H1 (cell line): ENCODE results near the gene LPP. TPM values are rescaled to one million over a fixed set of nuclear protein-coding genes. Genes with fewer than 3 reads are reported as not detected.

Experiments used
- CTCF ChIA-PET: fragments of 300-600 bp; sonication (Branson Sonifier 250); formaldehyde crosslinking; loops from one replicate; lab custom pipeline; 2021; ENCODE audit not compliant: partially characterized antibody; lab: Charles Lee
- POLR2A ChIA-PET: fragments of 300-600 bp; sonication (Branson Sonifier 250); formaldehyde crosslinking; loops from one replicate; lab custom pipeline; 2021; ENCODE audit warnings: inconsistent platforms; ENCODE audit not compliant: partially characterized antibody; lab: Charles Lee
- DNase-seq, 2 experiments: peaks; one replicate each; pipeline versions ENCODE4 v3.0.0 to v3.0.0-alpha.2; 2010 to 2022; ENCODE audit warnings: low spot score in 2 of 2, low read depth in 1 of 2, mixed read lengths in 1 of 2
- FAIRE-seq: peaks from 2 replicates; lab custom pipeline; 2011; peaks lifted over from hg19 to GRCh38; lab: Jason Lieb, UNC
- H2AFZ ChIP-seq: 2 replicates; pipeline ENCODE4 v1.8.1; 2012; ENCODE audit warnings: low read length, inconsistent platforms
- H2AK5ac ChIP-seq: 2 replicates; pipeline ENCODE4 v1.6.1; 2013; ENCODE audit warnings: low read depth, low read length
- H2BK120ac ChIP-seq: replicated peaks from 2 replicates; pipeline ENCODE3; 2013; ENCODE audit warnings: low read depth, low read length, inconsistent platforms
- H2BK12ac ChIP-seq: 2 replicates; pipeline ENCODE4 v1.6.1; 2013; ENCODE audit warnings: low read depth, low read length
- H2BK15ac ChIP-seq: 2 replicates; pipeline ENCODE4 v1.6.1; 2013; ENCODE audit warnings: low read length
- H2BK20ac ChIP-seq: 2 replicates; pipeline ENCODE4 v1.6.1; 2013; ENCODE audit warnings: low read length
- H2BK5ac ChIP-seq: 2 replicates; pipeline ENCODE4 v1.6.1; 2013; ENCODE audit warnings: low read depth, low read length
- H3K14ac ChIP-seq: 2 replicates; pipeline ENCODE4 v1.6.1; 2013; ENCODE audit warnings: inconsistent platforms; ENCODE audit not compliant: insufficient read length
- H3K18ac ChIP-seq: 2 replicates; pipeline ENCODE4 v1.6.1; 2013; ENCODE audit warnings: low read length; ENCODE audit errors: extremely low read depth
- H3K23ac ChIP-seq: 2 replicates; pipeline ENCODE4 v1.6.1; 2013; ENCODE audit warnings: inconsistent platforms; ENCODE audit not compliant: insufficient read length
- H3K23me2 ChIP-seq: 2 replicates; pipeline ENCODE4 v1.6.1; 2013; ENCODE audit warnings: low read depth, low read length
- H3K27ac ChIP-seq: 2 replicates; pipeline ENCODE4 v1.6.1; 2011; ENCODE audit warnings: low read depth, low read length, inconsistent platforms
- H3K27me3 ChIP-seq, 4 experiments: replicated peaks in 1 of 4; 1 replicate in 1 of 4; 2 replicates in 3 of 4; pipeline versions ENCODE4 v1.6.1 to v1.8.1; 2011 to 2013; ENCODE audit warnings: low read length in 3 of 4, mild to moderate bottlenecking in 3 of 4, inconsistent platforms in 2 of 4, mixed read lengths in 2 of 4, moderate library complexity in 1 of 4; ENCODE audit not compliant: control insufficient read depth in 3 of 4, insufficient read depth in 3 of 4; ENCODE audit errors: extremely low read depth in 1 of 4
- H3K36me3 ChIP-seq, 4 experiments: 2 replicates each; pipeline versions ENCODE4 v1.6.1 to v1.8.1; 2011 to 2013; ENCODE audit warnings: mild to moderate bottlenecking in 4 of 4, low read length in 3 of 4, moderate library complexity in 2 of 4, control low read depth in 1 of 4, inconsistent platforms in 1 of 4; ENCODE audit not compliant: insufficient read depth in 4 of 4, control insufficient read depth in 2 of 4
- H3K4ac ChIP-seq: replicated peaks from 2 replicates; pipeline ENCODE3; 2013; ENCODE audit warnings: low read length, low read depth, mixed read lengths, inconsistent platforms; ENCODE audit not compliant: insufficient read length
- H3K4me1 ChIP-seq, 4 experiments: replicated peaks in 1 of 4; 1 replicate in 1 of 4; 2 replicates in 3 of 4; pipeline versions ENCODE4 v1.6.1 to v1.8.1; 2011 to 2013; ENCODE audit warnings: low read length in 3 of 4, inconsistent platforms in 2 of 4, mixed read lengths in 1 of 4; ENCODE audit not compliant: insufficient read depth in 4 of 4, control insufficient read depth in 3 of 4
- H3K4me2 ChIP-seq, 2 experiments: 2 replicates each; pipeline versions ENCODE4 v1.6.1 to v1.8.1; 2011 to 2013; ENCODE audit warnings: low read depth in 2 of 2, low read length in 2 of 2, control low read depth in 1 of 2, inconsistent platforms in 1 of 2, mild to moderate bottlenecking in 1 of 2; ENCODE audit not compliant: insufficient read depth in 1 of 2
- H3K4me3 ChIP-seq, 4 experiments: fragments of 200-600, 300-600 bp in 1 of 4; sonication (generic), shearing (Covaris generic), sonication (Bioruptor Twin) in 1 of 4; 2 replicates each; pipeline versions ENCODE4 v1.5.1 to v1.8.1; 2011 to 2016; ENCODE audit warnings: low read length in 4 of 4, low read depth in 3 of 4, control low read depth in 2 of 4, inconsistent platforms in 2 of 4, mild to moderate bottlenecking in 2 of 4, mixed read lengths in 1 of 4, moderate library complexity in 1 of 4; ENCODE audit not compliant: insufficient read depth in 2 of 4; ENCODE audit errors: extremely low read depth in 1 of 4
- H3K56ac ChIP-seq: replicated peaks from 2 replicates; pipeline ENCODE3; 2013; ENCODE audit warnings: low read depth, mild to moderate bottlenecking, mixed read lengths, low read length, inconsistent platforms; ENCODE audit not compliant: insufficient read length
- H3K79me1 ChIP-seq: 2 replicates; pipeline ENCODE4 v1.6.1; 2013; ENCODE audit warnings: low read depth, low read length, control low read depth
- H3K79me2 ChIP-seq, 2 experiments: 2 replicates each; pipeline versions ENCODE4 v1.6.1 to v1.8.1; 2012 to 2013; ENCODE audit warnings: low read length in 2 of 2, mild to moderate bottlenecking in 2 of 2, inconsistent platforms in 1 of 2; ENCODE audit not compliant: insufficient read depth in 2 of 2, control insufficient read depth in 1 of 2
- H3K9ac ChIP-seq, 4 experiments: replicated peaks in 1 of 4; 1 replicate in 1 of 4; 2 replicates in 3 of 4; pipeline versions ENCODE4 v1.6.1 to v1.8.1; 2011 to 2013; ENCODE audit warnings: low read depth in 3 of 4, low read length in 3 of 4, control low read depth in 2 of 4, mild to moderate bottlenecking in 2 of 4, moderate library complexity in 2 of 4, inconsistent platforms in 1 of 4; ENCODE audit errors: extremely low read depth in 1 of 4
- H3K9me3 ChIP-seq, 2 experiments: 2 replicates each; pipeline versions ENCODE4 v1.6.1 to v1.8.1; 2012 to 2013; ENCODE audit warnings: mild to moderate bottlenecking in 2 of 2, moderate library complexity in 2 of 2, control low read depth in 1 of 2, inconsistent platforms in 1 of 2, low read depth in 1 of 2, low read length in 1 of 2, mixed read lengths in 1 of 2; ENCODE audit not compliant: insufficient read depth in 2 of 2
- H4K20me1 ChIP-seq, 2 experiments: replicated peaks in 1 of 2; 2 replicates each; pipeline versions ENCODE3 to v1.8.1; 2011 to 2013; ENCODE audit warnings: inconsistent platforms in 2 of 2, low read length in 2 of 2, mild to moderate bottlenecking in 1 of 2; ENCODE audit not compliant: insufficient read depth in 2 of 2, control insufficient read depth in 1 of 2
- H4K5ac ChIP-seq: 2 replicates; pipeline ENCODE4 v1.6.1; 2013; ENCODE audit warnings: low read length, low read depth, mixed read lengths, inconsistent platforms; ENCODE audit not compliant: insufficient read length
- H4K8ac ChIP-seq: 2 replicates; pipeline ENCODE4 v1.8.0; 2013; ENCODE audit warnings: mild to moderate bottlenecking, moderate library complexity, low read length, inconsistent platforms; ENCODE audit not compliant: insufficient read depth; ENCODE audit errors: extremely low read depth
- H4K91ac ChIP-seq: replicated peaks from 2 replicates; pipeline ENCODE3; 2013; ENCODE audit warnings: low read length, mixed read lengths, inconsistent platforms; ENCODE audit not compliant: insufficient read length
- CHD2 ChIP-seq: IDR thresholded peaks from 2 replicates; pipeline ENCODE4 v1.6.1; 2012; ENCODE audit warnings: low read length, improper control_type of control experiment
- EP300 ChIP-seq, 2 experiments: IDR thresholded peaks; 1 replicate in 1 of 2; 2 replicates in 1 of 2; pipeline ENCODE4 v1.6.1; 2011 to 2012; ENCODE audit warnings: low read depth in 2 of 2, low read length in 2 of 2, mild to moderate bottlenecking in 2 of 2, borderline replicate concordance in 1 of 2, inconsistent platforms in 1 of 2, moderate library complexity in 1 of 2
- KDM1A ChIP-seq: fragments of 200-600, 300-600 bp; sonication (generic); IDR thresholded peaks from 2 replicates; pipeline ENCODE4 v1.7.1; 2016; ENCODE audit warnings: mild to moderate bottlenecking, low read length, borderline replicate concordance
- KDM4A ChIP-seq: IDR thresholded peaks from one replicate; pipeline ENCODE4 v1.7.1; 2012; ENCODE audit warnings: low read depth, mild to moderate bottlenecking, moderate library complexity, low read length, inconsistent platforms; ENCODE audit not compliant: severe bottlenecking
- MAFK ChIP-seq: IDR thresholded peaks from 2 replicates; pipeline ENCODE4 v1.6.1; 2012; ENCODE audit warnings: low read depth, mild to moderate bottlenecking, improper control_type of control experiment, low read length
- RXRA ChIP-seq: IDR thresholded peaks from 2 replicates; pipeline ENCODE4 v1.6.1; 2011; ENCODE audit warnings: low read depth, mild to moderate bottlenecking, low read length, moderate library complexity; ENCODE audit not compliant: insufficient read depth
- SP1 ChIP-seq: IDR thresholded peaks from 2 replicates; pipeline ENCODE4 v1.6.1; 2011; ENCODE audit warnings: low read depth, low read length
- SRF ChIP-seq: IDR thresholded peaks from 2 replicates; pipeline ENCODE4 v1.6.1; 2011; ENCODE audit warnings: mild to moderate bottlenecking, low read depth, low read length, moderate library complexity
- TAF1 ChIP-seq: IDR thresholded peaks from 2 replicates; pipeline ENCODE4 v1.6.1; 2011; ENCODE audit warnings: mild to moderate bottlenecking, low read depth, low read length
- TBP ChIP-seq: IDR thresholded peaks from 2 replicates; pipeline ENCODE4 v1.6.1; 2011; ENCODE audit warnings: low read depth, low read length, improper control_type of control experiment
- TEAD4 ChIP-seq: IDR thresholded peaks from 2 replicates; pipeline ENCODE4 v1.6.1; 2012; ENCODE audit warnings: low read depth, low read length, inconsistent platforms, mixed read lengths
- WGBS, 2 experiments: shearing (Covaris generic) in 1 of 2; methylation state at CpG; one replicate each; pipeline versions ENCODE4 v1.1.6 to v1.1.7; 2013 to 2015; ENCODE audit warnings: low lambda C conversion rate in 2 of 2, mixed read lengths in 2 of 2, inconsistent platforms in 1 of 2, low coverage in 1 of 2, missing lambda C conversion rate in 1 of 2; ENCODE audit not compliant: insufficient replicate concordance in 2 of 2, insufficient coverage in 1 of 2, insufficient read length in 1 of 2; ENCODE audit errors: extremely low coverage in 1 of 2, missing lambda C conversion rate in 1 of 2; 5-methylcytosine and 5-hydroxymethylcytosine counted together
- polyA plus RNA-seq, 7 experiments: library from polyadenylated mRNA; depleted of rRNA in 3 of 7; stranded (reverse) in 5 of 7; unstranded in 2 of 7; fragments of >200 nt in 5 of 7; fragments of 200-250 nt in 2 of 7; gene quantifications; 1 replicate in 5 of 7; 2 replicates in 1 of 7; 4 replicates in 1 of 7; pipeline versions ENCODE4 v1.2.1 to v1.2.3, GENCODE V29; 2011 to 2013; ENCODE audit warnings: missing spikeins in 2 of 7, mixed read lengths in 2 of 7
- total RNA-seq: library from RNA; stranded (reverse); fragmentation: NEBNext Ultra II Directional; extraction: Animal tissue kit (Norgen Biotek cat#: 25700); gene quantifications from 2 replicates; pipeline ENCODE4 v1.2.1, GENCODE V29; 2021
- TF ChIP-seq, protein P1 (sequence below): IDR thresholded peaks from 2 replicates; pipeline ENCODE4 v1.6.1; 2012; ENCODE audit warnings: inconsistent platforms
- TF ChIP-seq, protein P2 (sequence below): IDR thresholded peaks from 2 replicates; pipeline ENCODE4 v1.6.1; 2012; ENCODE audit warnings: inconsistent platforms

LPP gene
- total and polyA plus RNA-seq, 2 of the 8 experiments (the other 6 are each of a cell fraction or from before 2014, with no cell fraction given), result 10.0 to 53.3 TPM

DNA sequence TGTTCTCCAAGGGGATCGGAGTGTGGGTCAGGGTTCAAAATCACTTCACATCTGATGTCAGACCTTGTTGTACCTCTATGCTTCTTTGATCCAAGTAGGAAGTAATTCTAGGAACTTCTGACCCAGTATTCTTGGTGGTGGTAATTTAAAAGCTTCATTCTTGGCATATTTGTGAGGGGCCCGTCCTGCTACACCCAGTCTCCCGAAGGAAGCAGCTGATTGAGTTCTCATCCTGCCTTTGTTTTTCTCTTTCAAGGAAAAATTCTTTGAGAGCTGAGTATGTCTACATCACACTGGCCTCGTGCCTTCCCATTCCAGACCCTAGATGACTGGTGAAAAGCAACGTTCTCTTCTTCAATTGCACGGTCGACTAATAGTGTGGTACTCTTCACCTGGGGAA, 783.4 kb downstream of the LPP start:
- no peak overlapping the region for H2BK120ac ChIP-seq
- no peak overlapping the region for H2BK15ac ChIP-seq
- no peaks in the 10 kb centered on the region for H3K9me3 ChIP-seq
- H3K9ac ChIP-seq, result no peak overlapping the region
- no peaks in the 10 kb centered on the region for H3K23me2 ChIP-seq
- ChIA-PET CTCF (interaction anchor here (1.3 to 6.3 kb wide), 3 partner anchors 8 to 56 kb away, joined by 3 to 71 read pairs (median 6); no protein-coding TSS in a partner anchor), POLR2A (interaction anchor here (1.7 kb wide), 1 partner anchor 10 kb away, joined by 7 read pairs; no protein-coding TSS in a partner anchor)
- H3K23ac ChIP-seq, result no peak overlapping the region
- no peak overlapping the region; a peak in 1 of 8 replicates for H3K4me3 ChIP-seq
- FAIRE-seq (no peak), DNase-seq (no peak)
- H3K18ac ChIP-seq, result no peak overlapping the region
- H3K36me3 ChIP-seq, result no peaks in the 10 kb centered on the region
- H3K4me1 ChIP-seq, result peaks cover 0 to 4% (median 0%) of the 10 kb centered on the region in 4 experiments; a peak in 3 of 7 replicates
- no peaks in the 10 kb centered on the region for H3K79me2 ChIP-seq
- H2BK5ac ChIP-seq, result no peak overlapping the region; the same call in 1 of the 2 replicates
- no peak overlapping the region for H4K8ac ChIP-seq
- WGBS, 2 experiments, result 71% methylated on average over 7 of the region's 7 CpGs; no CpG with 5 or more reads in 1 of the 2 experiments
- H4K5ac ChIP-seq, result no peak overlapping the region
- no peak overlapping the region for H3K4me2 ChIP-seq
- no peak overlapping the region for H3K14ac ChIP-seq
- H4K91ac ChIP-seq, result no peak overlapping the region
- TF ChIP-seq KDM4A (no peak), TEAD4 (peak; percentile 76), KDM1A (no peak), MAFK (no peak), SP1 (peak; percentile 58; the same call in 1 of the 2 replicates), TAF1 (no peak), SRF (no peak), TBP (no peak), RXRA (no peak), EP300 (IDR thresholded peaks at IDR 0.05; ENCODE audit: borderline replicate concordance in 1 of 2, low read depth in 2 of 2, low read length in 2 of 2) (no peak), CHD2 (no peak)
- TF ChIP-seq, protein P1, sequence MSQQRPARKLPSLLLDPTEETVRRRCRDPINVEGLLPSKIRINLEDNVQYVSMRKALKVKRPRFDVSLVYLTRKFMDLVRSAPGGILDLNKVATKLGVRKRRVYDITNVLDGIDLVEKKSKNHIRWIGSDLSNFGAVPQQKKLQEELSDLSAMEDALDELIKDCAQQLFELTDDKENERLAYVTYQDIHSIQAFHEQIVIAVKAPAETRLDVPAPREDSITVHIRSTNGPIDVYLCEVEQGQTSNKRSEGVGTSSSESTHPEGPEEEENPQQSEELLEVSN, result peak; percentile 30; the same call in 1 of the 2 replicates
- TF ChIP-seq, protein P2, sequence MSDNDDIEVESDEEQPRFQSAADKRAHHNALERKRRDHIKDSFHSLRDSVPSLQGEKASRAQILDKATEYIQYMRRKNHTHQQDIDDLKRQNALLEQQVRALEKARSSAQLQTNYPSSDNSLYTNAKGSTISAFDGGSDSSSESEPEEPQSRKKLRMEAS, result 0 out of 2 replicates have a peak, but pooled peaks have one; percentile 31
- no peaks in the 10 kb centered on the region for H3K79me1 ChIP-seq
- H2AK5ac ChIP-seq, result no peak overlapping the region
- H4K20me1 ChIP-seq, result no peaks in the 10 kb centered on the region
- no peak overlapping the region for H3K56ac ChIP-seq
- no peak overlapping the region for H3K27ac ChIP-seq
- 0 out of 2 replicates have a peak overlapping the region, but pooled peaks have one; percentile 55 for H2BK20ac ChIP-seq
- peak overlapping the region; percentile 22; the same call in 1 of the 2 replicates for H2BK12ac ChIP-seq
- H2AFZ ChIP-seq, result no peak overlapping the region
- no peak overlapping the region for H3K4ac ChIP-seq
- H3K27me3 ChIP-seq, result no peaks in the 10 kb centered on the region
